OCI-LY3 (cell line): ENCODE data around the gene STK39.

ENCODE experiments used
- H2AFZ ChIP-seq: fragments of 200-600, 300-600 bp; shearing (Covaris generic); 2 replicates; pipeline ENCODE4 v1.6.0; 2014; ENCODE audit warnings: antibody characterized with exemption, low read depth, low read length
- H3K27ac ChIP-seq: fragments of 200-600, 300-600 bp; sonication (generic); 2 replicates; pipeline ENCODE4 v1.5.1; 2014; ENCODE audit warnings: mild to moderate bottlenecking, low read length, moderate library complexity, mixed read lengths
- H3K27me3 ChIP-seq: fragments of 200-600, 300-600 bp; sonication (generic); 2 replicates; pipeline ENCODE4 v1.6.1; 2014; ENCODE audit warnings: low read depth, low read length, mixed read lengths
- H3K36me3 ChIP-seq: fragments of 200-600, 300-600 bp; sonication (generic); replicated peaks from 2 replicates; pipeline ENCODE3; 2014; ENCODE audit warnings: low read depth, low read length, mixed read lengths
- H3K4me1 ChIP-seq: fragments of 300-600, 200-600 bp; sonication (generic); 2 replicates; pipeline ENCODE4 v1.6.1; 2014; ENCODE audit warnings: low read length, mixed read lengths
- H3K4me2 ChIP-seq: fragments of 200-600, 300-600 bp; sonication (generic); 2 replicates; pipeline ENCODE4 v1.6.1; 2014; ENCODE audit warnings: low read length, mixed read lengths
- H3K4me3 ChIP-seq: fragments of 300-600, 200-600 bp; sonication (generic); 2 replicates; pipeline ENCODE4 v1.5.1; 2014; ENCODE audit warnings: antibody characterized with exemption, mild to moderate bottlenecking, low read length, moderate library complexity
- H3K79me2 ChIP-seq: fragments of 300-600, 200-600 bp; shearing (Covaris generic); 2 replicates; pipeline ENCODE4 v1.6.1; 2014; ENCODE audit warnings: mild to moderate bottlenecking, low read length, mixed read lengths
- H3K9ac ChIP-seq: fragments of 300-600, 200-600 bp; shearing (Covaris generic); 2 replicates; pipeline ENCODE4 v1.6.0; 2014; ENCODE audit warnings: mild to moderate bottlenecking, low read length, moderate library complexity
- H3K9me3 ChIP-seq: fragments of 200-600, 300-600 bp; shearing (Covaris generic); 2 replicates; pipeline ENCODE4 v1.6.1; 2014; ENCODE audit warnings: low read length, mixed read lengths; ENCODE audit not compliant: insufficient read depth
- H4K20me1 ChIP-seq: fragments of 200-600, 300-600 bp; sonication (generic); 2 replicates; pipeline ENCODE4 v1.6.1; 2016; ENCODE audit warnings: low read length, mixed read lengths; ENCODE audit not compliant: insufficient read depth
- CTCF ChIP-seq: fragments of 200-600, 300-600 bp; sonication (generic); IDR thresholded peaks from 2 replicates; pipeline ENCODE4 v1.5.1; 2014; ENCODE audit warnings: antibody characterized with exemption, low read length, low read depth
- EZH2phosphoT487 ChIP-seq: fragments of 200-600 bp; shearing (Covaris generic); IDR thresholded peaks from 2 replicates; pipeline ENCODE4 v1.6.1; 2018; ENCODE audit warnings: antibody characterized with exemption, mixed run types, low read depth

The STK39 gene

DNA sequence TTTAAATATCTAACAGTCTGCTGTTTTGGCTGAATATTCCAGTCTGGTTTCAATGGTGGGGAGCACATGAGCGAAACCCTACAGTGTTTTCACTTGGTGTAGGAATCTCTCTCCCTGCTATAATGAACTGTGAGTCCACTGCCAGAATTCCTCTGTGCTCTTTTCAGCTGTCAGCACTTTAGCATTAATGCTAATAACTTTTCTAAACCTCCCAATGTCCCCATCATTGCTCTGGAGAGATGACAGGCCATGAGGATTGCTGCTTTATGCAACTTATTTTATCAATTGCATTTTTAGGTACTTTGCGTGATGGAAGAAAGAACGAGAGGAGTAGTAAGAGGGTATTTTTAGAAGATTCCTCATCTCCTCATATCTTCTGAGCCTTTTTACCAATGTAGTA lies 25.3 kb downstream of the STK39 start:
- Histone ChIP-seq H3K27ac (no peak overlapping the region), H3K79me2 (no peaks in the 10 kb centered on the region), H3K9me3 (no peaks in the 10 kb centered on the region), H3K36me3 (no peaks in the 10 kb centered on the region), H3K4me3 (no peak overlapping the region), H4K20me1 (peaks cover 8% of the 10 kb centered on the region; the same call in 1 of the 2 replicates), H3K4me1 (peaks cover 15% of the 10 kb centered on the region), H3K9ac (no peak overlapping the region), H3K27me3 (no peaks in the 10 kb centered on the region), H2AFZ (no peak overlapping the region), H3K4me2 (no peak overlapping the region)
- TF ChIP-seq EZH2phosphoT487 = no peak

DNA sequence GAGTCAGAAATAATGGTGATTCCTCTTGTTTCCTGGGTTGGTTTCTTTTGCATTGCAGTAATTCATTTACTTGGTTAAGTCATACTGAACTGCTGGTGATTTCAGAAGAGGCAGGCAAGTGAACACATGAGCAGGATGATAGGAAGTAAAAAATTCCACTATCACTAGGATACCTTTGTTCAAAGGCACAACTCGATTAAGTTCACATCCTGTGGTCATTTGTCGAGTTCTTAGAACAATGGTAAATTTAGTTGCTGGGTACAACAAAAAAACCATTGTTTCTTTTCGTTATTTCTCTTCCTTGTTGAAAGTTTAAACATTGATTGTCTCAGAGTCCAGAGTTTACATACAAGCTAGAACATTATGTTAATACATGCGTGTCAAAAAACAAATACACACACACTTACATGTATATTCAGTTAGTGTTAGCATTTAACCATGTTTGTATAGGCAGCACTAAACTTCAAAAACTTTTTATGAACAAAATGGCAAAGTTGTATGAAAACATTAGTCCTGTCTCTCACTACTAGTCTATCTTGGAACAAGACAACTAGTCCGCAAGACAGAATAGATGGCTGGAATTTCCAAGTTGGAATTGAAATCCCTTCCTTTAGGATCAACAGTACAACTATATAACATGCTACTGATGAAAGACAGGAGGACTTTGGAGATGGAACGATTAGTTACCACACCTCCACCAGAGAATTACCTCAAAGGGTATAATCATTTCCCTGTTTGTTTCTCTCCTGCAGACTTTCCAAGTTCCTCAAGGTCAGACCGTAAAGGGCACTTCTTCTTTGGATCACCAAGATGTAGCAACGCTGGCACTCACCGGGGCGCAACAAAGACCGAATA lies 26.2 kb downstream of the STK39 start:
- H4K20me1 ChIP-seq = peaks cover 8% of the 10 kb centered on the region; the same call in 1 of the 2 replicates
- no peak overlapping the region for H3K4me2 ChIP-seq
- no peak overlapping the region for H3K27ac ChIP-seq

GRCh38 chr2:168217920-168218319 lies 29.5 kb downstream of the STK39 start:
- H3K27me3 ChIP-seq = no peaks in the 10 kb centered on the region
- no peak overlapping the region for H3K9ac ChIP-seq
- H4K20me1 ChIP-seq = no peaks in the 10 kb centered on the region
- H2AFZ ChIP-seq = no peak overlapping the region
- H3K79me2 ChIP-seq = no peaks in the 10 kb centered on the region
- no peaks in the 10 kb centered on the region for H3K4me1 ChIP-seq
- TF ChIP-seq CTCF = no peak
- no peak for TF ChIP-seq EZH2phosphoT487
- no peaks in the 10 kb centered on the region for H3K9me3 ChIP-seq
- H3K36me3 ChIP-seq = no peaks in the 10 kb centered on the region
- no peak overlapping the region for H3K27ac ChIP-seq
- H3K4me2 ChIP-seq = no peak overlapping the region
- no peak overlapping the region for H3K4me3 ChIP-seq

More for the DNA sequence above, 26.2 kb downstream of the STK39 start:
- Histone ChIP-seq H3K79me2 (no peaks in the 10 kb centered on the region), H3K27me3 (no peaks in the 10 kb centered on the region), H3K9ac (no peak overlapping the region), H3K36me3 (no peaks in the 10 kb centered on the region), H3K9me3 (no peaks in the 10 kb centered on the region), H2AFZ (no peak overlapping the region), H3K4me1 (peaks cover 15% of the 10 kb centered on the region), H3K4me3 (no peak overlapping the region)
- TF ChIP-seq EZH2phosphoT487 = no peak
- TF ChIP-seq CTCF = no peak

DNA sequence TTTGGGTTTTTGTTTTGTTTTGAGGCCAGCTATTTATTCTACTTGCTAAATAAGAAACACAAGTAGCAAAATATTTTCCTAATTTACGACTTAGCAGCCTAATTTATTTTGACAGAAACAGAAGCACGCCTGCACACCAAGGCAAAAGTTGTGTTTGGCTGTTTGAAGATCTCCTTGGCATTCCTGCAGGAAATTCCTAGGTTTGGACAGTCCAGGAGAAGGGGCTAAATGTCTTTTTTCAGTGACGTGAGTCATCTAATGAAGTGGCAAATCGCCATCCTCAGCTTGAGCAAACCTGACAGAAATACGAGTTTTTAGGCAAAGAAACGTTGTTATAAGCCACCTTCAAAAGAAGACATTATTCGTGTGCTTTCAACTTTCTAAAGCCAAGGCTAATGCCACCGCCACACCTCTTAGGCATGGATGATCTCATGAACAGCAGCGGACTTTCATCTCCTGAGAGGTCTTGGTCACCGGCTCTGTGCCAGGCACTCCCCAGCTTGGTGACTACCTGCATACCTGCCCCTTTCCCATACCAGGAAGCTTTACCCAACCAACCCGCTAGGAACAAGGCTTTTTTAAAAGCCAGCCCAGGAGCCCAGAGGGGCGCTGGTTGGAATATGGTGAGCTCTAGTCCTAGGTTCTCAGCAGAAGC lies 30.9 kb downstream of the STK39 start:
- Histone ChIP-seq H3K4me1 (peaks cover 10% of the 10 kb centered on the region), H4K20me1 (no peaks in the 10 kb centered on the region), H2AFZ (no peak overlapping the region), H3K9ac (no peak overlapping the region), H3K4me3 (no peak overlapping the region), H3K79me2 (no peaks in the 10 kb centered on the region), H3K9me3 (no peaks in the 10 kb centered on the region), H3K4me2 (no peak overlapping the region), H3K27ac (no peak overlapping the region), H3K27me3 (no peaks in the 10 kb centered on the region), H3K36me3 (no peaks in the 10 kb centered on the region)
- TF ChIP-seq EZH2phosphoT487 (no peak), CTCF (no peak)
